ENCODE results near the gene PCDHGA6.

PCDHGA6 gene

DNA sequence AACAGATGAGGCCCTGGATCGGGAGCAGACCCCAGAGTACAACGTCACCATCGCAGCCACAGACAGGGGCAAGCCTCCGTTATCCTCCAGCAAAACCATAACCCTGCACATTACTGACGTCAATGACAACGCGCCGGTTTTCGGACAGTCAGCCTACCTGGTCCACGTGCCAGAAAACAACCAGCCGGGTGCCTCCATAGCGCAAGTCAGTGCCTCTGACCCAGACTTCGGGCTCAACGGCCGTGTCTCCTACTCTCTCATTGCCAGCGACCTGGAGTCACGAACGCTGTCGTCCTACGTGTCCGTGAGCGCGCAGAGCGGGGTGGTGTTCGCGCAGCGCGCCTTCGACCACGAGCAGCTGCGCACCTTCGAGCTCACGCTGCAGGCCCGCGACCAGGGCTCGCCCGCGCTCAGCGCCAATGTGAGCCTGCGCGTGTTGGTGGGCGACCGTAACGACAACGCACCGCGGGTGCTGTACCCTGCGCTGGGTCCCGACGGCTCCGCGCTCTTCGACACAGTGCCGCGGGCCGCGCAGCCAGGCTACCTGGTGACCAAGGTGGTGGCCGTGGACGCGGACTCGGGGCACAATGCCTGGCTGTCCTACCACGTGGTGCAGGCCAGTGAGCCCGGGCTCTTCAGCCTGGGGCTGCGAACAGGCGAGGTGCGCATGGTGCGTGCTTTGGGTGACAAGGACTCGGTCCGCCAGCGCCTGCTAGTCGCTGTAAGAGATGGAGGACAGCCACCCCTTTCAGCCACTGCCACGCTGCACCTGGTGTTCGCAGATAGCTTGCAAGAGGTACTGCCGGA lies 45.6 kb downstream of the PCDHGA6 start:
- no peak overlapping the region for H3K9ac ChIP-seq (ENCODE audit: low read length)
- H3K4me3 ChIP-seq (ENCODE audit: low read depth in 1 of 2, low read length in 2 of 2) = peak overlapping the region in 1 of 2 donors; percentile 39
- H3K27ac ChIP-seq (ENCODE audit: low read depth, low read length) = no peak overlapping the region
- H3K36me3 ChIP-seq (ENCODE audit: insufficient read depth, low read length) = no peaks in the 10 kb centered on the region
- H3K27me3 ChIP-seq (ENCODE audit: control insufficient read depth in 1 of 2, insufficient read depth in 2 of 2, low read length in 2 of 2) = no peaks in the 10 kb centered on the region
- H3K4me1 ChIP-seq (ENCODE audit: insufficient read depth, low read length) = no peaks in the 10 kb centered on the region
- H3K9me3 ChIP-seq (ENCODE audit: low read length) = peaks cover 69% of the 10 kb centered on the region

GRCh38 chr5:141420855-141421488 lies 47.3 kb downstream of the PCDHGA6 start, which contains the start of gene PCDHGA11:
PCDHGA11 (plus strand) TSS chr5:141421051; CDS start chr5:141421228, 177 bp downstream.
- peak within 1 kb of the TSS in 1 of 2 donors; percentile 51 for H3K4me3 ChIP-seq (ENCODE audit: low read depth in 1 of 2, low read length in 2 of 2)
- no peak within 1 kb of the TSS for H3K27ac ChIP-seq (ENCODE audit: low read depth, low read length)
- peaks cover 73% of the 10 kb centered on the region for H3K9me3 ChIP-seq (ENCODE audit: low read length)

DNA sequence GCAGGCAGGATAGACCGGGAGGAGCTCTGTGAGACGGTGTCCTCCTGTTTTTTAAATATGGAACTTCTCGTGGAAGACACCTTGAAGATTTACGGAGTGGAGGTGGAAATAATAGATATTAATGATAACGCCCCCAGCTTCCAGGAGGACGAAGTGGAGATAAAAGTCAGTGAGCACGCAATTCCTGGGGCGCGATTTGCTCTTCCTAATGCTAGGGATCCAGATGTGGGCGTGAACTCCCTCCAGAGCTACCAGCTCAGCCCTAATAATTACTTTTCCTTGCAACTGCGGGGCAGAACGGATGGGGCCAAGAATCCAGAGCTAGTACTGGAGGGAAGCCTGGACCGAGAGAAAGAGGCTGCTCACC lies 47.8 kb downstream of the PCDHGA6 start:
- no peaks in the 10 kb centered on the region for H3K4me1 ChIP-seq (ENCODE audit: insufficient read depth, low read length)
- H3K27ac ChIP-seq (ENCODE audit: low read depth, low read length) = no peak overlapping the region
- H3K9ac ChIP-seq (ENCODE audit: low read length) = no peak overlapping the region
- H3K36me3 ChIP-seq (ENCODE audit: insufficient read depth, low read length) = no peaks in the 10 kb centered on the region
- H3K9me3 ChIP-seq (ENCODE audit: low read length) = peaks cover 74% of the 10 kb centered on the region
- H3K4me3 ChIP-seq (ENCODE audit: low read depth in 1 of 2, low read length in 2 of 2) = peak overlapping the region in 1 of 2 donors; percentile 51
- no peaks in the 10 kb centered on the region for H3K27me3 ChIP-seq (ENCODE audit: control insufficient read depth in 1 of 2, insufficient read depth in 2 of 2, low read length in 2 of 2)

More at GRCh38 chr5:141420855-141421488, 47.3 kb downstream of the PCDHGA6 start, which contains the start of gene PCDHGA11:
- Histone ChIP-seq H3K36me3 (ENCODE audit: insufficient read depth, low read length) (no peaks in the 10 kb centered on the region), H3K27me3 (ENCODE audit: control insufficient read depth in 1 of 2, insufficient read depth in 2 of 2, low read length in 2 of 2) (no peaks in the 10 kb centered on the region), H3K4me1 (ENCODE audit: insufficient read depth, low read length) (no peaks in the 10 kb centered on the region), H3K9ac (ENCODE audit: low read length) (no peak within 1 kb of the TSS)

- H3K27ac ChIP-seq (ENCODE audit: low read depth, low read length) = no peak overlapping the region
- no peaks in the 10 kb centered on the region for H3K36me3 ChIP-seq (ENCODE audit: insufficient read depth, low read length)
- H3K27me3 ChIP-seq (ENCODE audit: control insufficient read depth in 1 of 2, insufficient read depth in 2 of 2, low read length in 2 of 2) = no peaks in the 10 kb centered on the region
- peak overlapping the region; percentile 14 to 28 for H3K4me3 ChIP-seq (ENCODE audit: low read depth in 1 of 2, low read length in 2 of 2)
- H3K9me3 ChIP-seq (ENCODE audit: low read length) = peaks cover 81% of the 10 kb centered on the region
- no peak overlapping the region for H3K9ac ChIP-seq (ENCODE audit: low read length)
- H3K4me1 ChIP-seq (ENCODE audit: insufficient read depth, low read length) = no peaks in the 10 kb centered on the region
Observed at GRCh38 chr5:141422742-141423291, 49.1 kb downstream of the PCDHGA6 start.

DNA sequence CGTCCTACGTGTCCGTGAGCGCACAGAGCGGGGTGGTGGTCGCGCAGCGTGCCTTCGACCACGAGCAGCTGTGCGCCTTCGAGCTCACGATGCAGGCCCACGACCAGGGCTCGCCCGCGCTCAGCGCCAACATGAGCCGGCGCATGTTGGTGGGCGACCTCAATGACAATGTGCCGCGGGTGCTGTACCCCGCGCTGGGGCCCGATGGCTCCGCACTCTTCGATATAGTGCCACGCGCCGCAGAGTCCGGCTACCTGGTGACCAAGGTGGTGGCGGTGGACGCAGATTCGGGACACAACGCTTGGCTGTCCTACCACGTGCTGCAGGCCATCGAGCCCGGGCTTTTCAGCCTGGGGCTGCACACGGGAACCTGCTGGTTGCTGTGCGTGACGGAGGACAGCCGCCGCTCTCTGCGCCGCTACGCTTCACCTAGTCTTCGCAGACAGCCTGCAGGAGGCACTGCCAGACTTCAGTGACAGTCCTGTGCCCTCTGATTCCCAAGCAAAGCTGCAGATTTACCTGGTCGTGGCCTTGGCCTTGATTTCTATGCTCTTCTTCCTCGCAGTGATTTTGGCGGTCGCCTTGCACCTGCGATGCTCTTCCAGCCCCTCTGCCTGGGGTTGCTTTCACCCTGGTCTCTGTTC lies 54.2 kb downstream of the PCDHGA6 start:
- peaks cover 65% of the 10 kb centered on the region for H3K9me3 ChIP-seq (ENCODE audit: low read length)

More for the DNA sequence above, 54.2 kb downstream of the PCDHGA6 start:
- Histone ChIP-seq H3K36me3 (ENCODE audit: insufficient read depth, low read length) (no peaks in the 10 kb centered on the region), H3K4me1 (ENCODE audit: insufficient read depth, low read length) (no peaks in the 10 kb centered on the region), H3K9ac (ENCODE audit: low read length) (no peak overlapping the region), H3K4me3 (ENCODE audit: low read depth in 1 of 2, low read length in 2 of 2) (peak overlapping the region; percentile 3 to 32), H3K27ac (ENCODE audit: low read depth, low read length) (no peak overlapping the region), H3K27me3 (ENCODE audit: control insufficient read depth in 1 of 2, insufficient read depth in 2 of 2, low read length in 2 of 2) (no peaks in the 10 kb centered on the region)
